ENCODE data around the gene FOSL2. TPM values are rescaled to one million over a fixed set of nuclear protein-coding genes. Genes with fewer than 3 reads are reported as not detected.

Gene FOSL2
- total RNA-seq, 1 donor from 2014 or later: 6.2 TPM

DNA sequence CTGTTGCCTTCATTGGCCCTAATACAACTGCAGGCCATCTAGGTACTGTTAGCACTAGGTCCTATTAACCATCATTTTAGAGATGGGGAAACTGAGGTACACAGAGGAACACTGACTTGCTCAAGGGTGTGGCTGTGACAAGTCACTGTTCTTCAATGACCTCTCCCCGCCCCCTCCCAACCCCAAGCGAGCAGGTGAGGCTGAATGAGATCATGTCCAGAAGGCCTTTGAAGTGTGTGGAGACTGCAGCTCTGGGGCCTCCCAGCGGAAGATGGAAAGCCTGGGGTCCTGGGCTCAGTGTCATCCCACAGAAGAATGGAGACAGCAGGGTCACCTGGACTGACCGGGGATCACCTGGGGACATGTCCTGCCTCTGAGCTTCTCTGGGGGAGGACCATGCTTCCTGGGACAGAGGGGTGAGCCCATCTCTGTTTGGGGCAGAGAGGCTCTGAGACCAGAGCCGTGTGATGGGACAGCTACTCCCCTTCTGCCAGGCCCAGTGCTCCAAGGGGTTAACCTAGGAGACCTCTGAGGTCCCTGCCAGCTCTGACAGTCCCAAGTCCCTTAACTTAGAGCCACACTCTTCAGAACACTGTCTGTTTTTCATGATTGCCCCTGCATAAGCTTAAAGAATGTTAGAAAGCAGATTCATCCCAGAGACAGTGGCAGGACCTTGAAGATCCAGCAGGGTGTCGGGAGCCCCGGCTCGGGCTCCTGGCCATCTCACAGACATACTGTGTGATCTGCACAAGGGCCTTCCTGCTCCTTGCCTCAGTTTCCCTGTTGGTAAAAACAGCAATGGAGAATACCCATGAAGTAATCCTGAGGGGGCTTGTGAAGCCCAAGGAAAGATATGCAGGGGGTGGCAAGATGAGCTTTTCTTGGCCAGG is 16.7 kb upstream of the FOSL2 start:
- DNase-seq: no peak

DNA sequence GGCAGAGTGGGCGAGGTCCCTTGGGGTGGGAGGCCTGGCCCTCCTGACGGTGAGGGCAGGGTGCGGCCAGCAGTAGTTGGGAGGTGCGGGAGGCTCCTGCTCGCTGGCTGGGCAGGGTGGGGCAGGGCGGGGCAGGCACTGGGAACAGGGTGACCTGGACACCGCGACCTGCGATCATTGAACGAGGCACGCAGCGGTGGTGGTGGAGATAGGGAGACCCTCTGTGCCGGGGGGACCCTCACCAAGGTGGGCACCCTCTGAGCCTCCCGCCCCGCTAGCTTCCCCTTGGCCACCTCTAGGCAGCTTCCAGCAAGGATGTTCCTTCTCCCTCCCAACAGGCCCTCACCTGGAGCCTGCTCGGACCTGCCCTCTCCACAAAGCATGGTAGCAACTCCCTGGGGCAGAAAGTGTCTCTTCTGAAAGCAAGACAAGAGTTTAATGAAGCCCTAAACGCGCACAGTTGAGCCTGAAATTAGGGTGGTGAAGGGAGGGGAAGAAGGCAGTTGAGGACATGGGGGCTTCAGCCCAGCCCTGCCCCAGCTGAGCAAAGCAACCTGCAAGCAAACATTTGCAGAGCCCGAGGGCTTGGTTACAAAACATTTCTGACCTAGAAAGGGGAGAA is 15.4 kb upstream of the FOSL2 start:
- DNase-seq: no peak

DNA sequence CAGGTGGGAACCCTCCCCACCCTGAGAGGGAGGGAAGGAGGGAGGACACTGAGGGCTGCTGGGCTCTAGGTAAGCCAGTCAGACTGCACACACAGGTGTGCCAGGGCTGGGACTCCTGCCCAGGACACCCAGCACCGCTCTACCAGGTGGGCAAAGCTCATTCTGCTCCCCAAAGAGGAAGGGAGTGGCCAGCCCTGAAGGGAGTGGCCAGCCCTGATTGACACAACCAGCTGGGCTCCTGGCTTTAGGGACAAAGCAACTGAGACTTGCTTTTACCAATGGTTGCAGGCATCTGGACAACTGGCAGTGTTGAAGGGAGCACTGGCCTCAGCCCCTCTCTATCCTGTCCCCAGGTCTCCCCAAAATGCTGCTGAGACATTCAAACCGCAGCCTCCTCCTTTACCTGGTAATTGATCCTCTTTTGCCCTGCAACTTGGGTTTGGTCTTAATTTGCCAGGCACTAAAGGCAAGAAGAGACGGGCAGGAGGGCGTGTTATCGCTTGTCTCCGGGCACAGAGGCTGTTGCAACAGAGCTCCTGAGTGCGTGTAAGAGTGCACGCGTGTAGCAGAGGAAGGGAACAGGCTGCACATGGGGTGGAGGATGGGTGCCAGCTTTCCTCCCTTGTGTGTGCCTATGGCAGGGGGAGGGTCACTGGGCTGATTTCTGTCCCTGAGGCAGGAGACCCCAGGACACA is 14.5 kb upstream of the FOSL2 start:
- no peak for DNase-seq

DNA sequence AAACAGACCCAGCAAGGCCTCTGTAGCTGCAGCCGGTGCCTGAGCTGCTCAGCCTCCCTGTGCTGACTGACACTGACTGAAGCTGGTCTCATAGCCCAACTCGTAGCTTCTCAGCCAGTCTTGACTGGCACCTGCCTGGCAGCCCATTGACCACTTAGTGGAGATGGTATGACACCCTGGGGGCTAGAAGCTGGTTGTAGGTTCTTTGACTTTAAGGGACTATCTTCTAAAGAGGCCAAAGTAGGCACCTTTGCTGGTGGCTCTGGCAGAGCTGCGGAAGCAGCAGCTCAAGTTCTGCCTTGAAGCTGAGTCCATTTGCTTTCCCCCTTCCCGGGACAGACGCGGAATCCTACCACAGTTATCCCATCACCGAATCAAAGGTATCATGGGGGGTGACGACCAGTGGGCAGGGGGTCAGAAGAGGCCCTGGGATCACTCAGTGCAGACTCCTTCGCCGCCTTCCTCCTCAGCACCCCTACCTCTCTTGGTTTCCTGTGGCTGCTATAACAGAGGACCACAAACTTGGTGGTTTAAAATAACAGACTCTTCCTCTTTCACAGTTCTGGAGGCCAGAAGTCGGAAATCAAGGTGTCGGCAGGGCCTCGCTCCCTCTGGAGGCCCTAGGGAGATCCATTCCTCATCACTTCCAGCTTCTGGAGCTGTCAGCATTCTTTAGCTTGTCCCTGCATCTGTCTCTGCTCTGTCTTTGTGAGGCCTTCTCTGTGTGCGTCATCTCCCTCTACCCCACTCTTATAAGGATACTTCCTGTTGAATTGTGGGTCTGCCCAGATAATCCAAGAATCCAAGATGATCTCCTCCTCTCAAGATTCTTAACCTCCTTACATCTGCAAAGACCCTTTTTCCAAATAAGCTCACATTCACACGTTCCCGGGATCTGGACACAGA is 13.7 kb upstream of the FOSL2 start:
- no peak for DNase-seq

DNA sequence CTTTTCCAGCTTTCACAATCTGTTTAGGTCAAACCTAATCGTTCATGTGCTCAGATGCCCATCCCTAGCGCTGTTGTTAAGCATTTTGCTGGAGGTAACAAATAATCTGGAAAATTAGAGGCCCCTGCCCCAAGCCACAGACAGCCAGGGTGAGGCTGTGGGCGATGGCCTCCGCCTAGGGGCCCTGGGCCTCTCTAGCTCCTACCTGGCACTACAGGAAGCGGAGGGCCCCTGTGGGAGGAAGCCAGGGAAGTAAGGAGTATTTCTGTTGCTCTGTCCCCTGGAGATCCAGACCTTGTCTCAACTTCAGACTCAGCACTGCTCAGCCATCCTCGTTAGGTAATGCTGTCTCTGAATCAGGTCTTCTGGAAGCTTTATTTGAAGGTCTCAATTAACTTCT is 12.4 kb upstream of the FOSL2 start:
- DNase-seq: no peak

DNA sequence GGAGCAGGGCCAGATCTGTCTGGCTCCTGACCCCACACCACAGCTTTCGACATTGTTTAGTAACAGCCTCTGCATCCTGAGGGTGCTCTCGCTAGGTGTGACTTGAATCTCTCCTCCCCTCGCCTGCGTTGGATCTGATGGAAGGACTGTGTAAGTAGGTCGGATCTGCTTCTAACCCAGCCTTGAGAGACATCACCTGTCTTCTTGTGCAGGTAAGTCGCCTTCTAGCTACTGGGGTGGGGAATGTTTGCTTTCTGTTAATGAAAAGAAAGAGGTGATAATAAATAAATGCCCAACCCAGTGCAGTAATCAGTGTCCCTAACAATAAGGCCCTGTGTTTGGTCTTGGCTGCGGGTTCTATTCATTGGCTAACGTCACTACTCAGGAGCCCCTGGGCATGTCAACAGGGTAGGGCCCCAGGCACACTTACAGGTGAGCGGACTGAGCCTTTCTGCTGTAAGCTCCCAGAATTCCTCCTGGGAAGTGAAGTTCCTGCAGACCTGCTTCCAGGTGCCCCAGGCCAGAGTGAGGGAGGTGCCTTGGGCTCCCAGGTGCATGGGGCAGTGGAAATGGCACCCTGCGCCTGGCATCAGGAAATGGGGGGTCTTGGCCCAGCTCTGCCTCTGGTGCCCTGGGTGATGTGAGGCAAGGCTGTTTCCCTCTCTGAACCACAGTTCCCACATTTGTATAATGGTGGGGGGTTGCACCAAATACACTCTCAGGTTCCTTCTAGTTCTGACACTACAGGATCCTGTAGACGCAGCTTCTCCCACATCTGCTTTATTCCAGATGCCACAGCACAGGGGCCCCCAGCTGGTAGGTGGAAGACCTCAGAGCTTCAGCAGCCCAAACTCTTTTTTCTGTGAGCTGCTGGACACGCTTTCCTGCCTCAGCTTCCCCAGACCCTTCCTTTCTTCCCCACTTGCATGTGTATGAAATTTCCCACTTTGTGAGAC is 11.2 kb upstream of the FOSL2 start:
- no peak for DNase-seq

DNA sequence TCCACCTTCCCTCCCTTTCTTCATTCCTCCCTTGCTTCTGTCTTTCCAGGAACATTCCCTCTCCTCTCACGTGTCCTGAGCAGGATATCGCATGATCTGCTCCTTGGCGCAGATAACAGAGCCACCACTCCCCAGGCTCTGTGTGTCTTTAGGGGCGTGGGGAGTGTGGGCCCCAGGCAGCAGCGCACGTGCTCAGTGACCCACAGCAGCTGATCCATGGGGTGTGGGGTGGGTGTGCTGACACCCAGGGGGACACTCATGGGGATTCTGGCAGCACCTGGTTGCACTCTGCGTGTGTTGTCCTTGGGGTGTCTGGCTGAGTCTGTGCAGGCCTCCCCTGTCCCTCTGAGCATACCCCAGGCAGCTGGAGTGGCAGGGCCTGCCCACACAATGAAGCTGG is 9.9 kb upstream of the FOSL2 start:
- no peak for DNase-seq

DNA sequence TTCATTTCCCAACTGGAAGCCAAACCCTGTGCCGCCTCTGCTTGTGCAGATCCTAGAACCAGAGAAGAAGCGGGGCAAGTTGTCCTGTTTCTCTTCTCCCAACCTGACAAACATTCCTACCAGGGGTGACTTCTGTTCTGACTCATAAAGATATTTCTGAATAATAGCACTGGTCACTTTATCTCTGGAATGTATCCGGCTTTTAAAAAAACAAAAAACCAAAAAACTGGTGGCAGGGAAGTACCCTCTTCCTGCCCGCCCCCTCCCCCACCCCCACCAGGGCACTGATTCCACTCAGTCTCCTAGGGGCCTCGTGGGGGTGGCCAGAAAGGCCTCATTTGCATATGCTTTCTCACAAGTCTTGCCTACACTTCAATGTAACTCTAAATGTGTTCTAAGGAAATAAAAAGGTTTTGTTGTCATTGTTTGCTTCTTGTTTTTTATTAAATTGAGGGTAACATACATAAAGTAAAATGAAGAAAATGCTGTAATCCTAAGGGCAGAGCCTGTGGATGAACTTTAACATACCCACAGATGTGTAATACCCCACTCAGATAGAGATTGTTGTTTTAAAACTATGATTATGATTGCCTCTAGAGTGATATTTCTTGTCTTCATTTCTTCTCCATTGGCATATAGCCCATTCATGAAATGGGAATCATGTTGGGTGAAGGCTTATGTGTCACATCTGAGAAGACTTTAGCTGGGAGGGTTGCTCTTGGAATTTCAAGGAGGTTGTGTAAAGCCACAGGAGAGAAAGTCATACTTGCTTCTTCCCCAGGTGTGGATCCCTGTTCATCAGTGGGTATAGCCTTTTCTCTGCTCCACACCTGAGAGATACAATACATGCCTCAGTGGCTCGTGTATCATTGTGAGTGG is 5.3 kb upstream of the FOSL2 start:
- DNase-seq: no peak

DNA sequence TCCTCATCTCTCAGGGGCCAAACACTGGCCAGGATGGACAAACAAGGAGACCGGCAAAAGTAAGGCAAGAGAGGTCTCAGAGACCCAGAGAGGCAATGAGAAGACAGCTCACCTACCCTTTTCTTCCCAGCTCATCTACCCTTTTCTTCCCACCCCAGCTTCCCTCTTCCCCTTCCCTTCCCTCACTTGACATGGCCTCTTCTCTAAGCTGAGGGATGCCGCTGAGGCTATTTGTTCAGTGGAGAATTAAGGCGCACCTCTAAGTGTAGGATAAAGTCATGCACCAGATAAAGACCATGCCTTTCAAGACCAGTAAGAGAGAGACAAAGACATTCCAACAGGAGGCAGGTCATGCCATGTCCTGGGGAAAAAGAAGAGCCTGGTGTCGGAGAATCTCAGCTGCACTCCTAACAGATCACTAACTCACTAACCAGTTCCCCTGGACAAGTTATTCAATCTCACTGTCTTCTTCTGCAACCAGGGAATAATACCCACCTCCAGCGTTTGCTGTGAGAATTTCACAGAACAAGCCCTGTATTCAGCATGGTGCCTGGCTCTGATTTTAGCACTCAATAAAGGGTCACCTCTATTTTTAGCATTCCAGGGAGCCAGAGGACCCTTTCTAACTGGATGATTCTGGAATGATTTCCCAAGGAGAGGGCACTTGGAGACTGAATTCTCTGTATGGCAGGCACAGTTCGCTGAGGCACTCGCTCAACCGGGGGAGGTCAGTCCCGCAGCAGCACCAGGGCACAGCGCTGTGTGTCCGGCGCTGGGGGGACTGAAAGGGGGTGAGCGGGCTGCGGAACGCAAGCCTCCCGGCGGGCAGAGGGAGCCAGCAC is 3.0 kb upstream of the FOSL2 start:
- DNase-seq: no peak

DNA sequence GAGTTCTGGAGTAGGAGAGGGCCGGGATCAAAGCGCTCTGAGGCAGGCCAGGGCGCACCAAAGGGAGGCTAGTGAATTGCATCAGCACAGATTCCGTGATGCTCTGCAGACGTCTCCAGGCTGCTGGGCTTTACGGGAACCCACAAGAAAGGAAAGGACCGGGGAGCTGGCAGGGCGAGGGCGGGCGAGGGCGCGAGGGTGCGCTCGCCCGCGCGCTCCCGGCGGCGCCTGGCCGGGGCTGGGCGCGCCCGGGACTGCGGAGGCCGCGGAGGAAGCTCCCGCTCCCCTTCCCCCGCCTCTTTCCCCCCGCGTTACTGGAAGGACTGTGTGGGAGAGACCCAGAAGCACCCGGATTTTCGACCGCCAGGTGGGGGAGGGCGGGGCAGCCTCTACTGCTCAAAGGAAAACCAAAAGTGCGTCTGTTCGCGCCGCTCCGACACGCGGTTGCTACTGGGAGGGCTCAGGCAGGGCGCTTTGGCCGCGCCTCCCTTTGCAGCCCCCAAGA is 2.4 kb upstream of the FOSL2 start:
- DNase-seq: peak; percentile 84

DNA sequence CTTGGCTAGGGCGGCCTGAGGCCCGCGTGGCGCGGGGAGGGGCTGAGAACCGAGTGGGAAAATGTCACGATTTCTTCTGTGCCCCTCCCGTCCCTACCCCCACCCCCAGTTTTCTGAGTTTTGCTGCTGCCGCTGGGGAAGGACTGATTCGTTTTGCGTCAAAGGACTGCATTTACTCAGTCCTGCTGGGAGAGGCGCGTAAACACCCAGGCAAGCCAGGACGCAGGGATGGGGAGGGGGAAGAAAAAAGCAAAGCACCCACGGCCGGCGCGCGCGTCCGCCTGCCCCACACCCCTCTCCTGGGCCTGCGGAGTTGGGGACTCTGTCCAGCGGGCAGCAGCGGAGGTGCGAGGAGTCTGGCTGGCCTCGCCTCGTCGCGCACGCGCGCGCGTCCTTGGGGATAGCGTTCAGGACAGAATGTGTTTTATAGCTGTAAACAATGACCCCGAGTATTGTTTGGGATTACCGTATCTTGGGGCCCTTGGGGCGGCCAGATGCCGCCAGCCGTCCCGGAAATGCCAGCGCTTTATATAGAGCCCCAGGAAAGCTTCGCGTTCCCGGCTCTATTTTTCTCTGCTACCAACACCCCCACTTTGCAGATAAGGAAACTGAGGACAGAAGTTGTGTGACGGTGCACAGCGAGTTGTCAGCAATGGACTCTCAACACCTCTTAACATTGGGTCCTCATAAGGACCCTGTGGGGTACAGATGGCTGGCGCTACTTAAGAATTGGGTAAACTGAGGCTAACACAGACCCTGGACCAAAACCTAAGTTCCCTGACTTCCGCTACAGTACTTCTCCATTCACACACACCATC is 1.7 kb upstream of the FOSL2 start:
- peak; percentile 81 for DNase-seq

DNA sequence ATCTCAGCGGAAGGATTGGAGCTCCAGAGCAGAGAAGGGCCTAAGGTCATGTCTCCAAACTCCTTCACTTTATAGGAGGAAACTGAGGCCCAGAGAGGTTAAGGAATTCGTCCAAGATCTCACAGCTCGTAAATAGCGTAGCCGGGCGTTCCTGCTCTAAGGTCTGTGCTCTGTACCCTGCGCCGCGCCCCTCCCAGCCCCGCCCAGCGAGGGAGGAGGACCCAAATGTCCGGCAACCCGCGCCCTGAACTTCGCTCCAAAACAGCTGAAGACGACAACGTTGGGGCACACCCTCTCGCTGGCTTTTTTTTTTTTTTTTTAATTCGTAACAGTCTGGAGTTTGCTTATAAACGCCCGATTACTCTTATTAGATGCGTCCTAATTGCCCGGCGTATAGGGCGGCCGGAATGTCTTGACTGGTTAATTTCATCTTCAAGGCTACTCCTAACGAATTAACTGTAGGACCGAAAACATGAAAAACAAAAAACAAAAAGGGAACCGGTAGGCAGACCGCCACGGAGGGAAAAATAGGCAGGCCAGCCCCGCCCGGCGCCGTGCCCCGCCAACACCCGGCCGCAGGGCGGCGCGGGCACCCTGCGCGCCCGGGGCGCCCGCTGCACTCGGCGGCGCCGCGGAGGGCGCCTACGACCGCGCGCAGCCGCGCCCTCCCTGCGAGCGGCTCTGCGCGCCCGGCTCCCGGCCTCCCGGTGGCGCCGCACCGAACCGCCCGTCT is 928 bp upstream of the FOSL2 start:
- no peak for DNase-seq

DNA sequence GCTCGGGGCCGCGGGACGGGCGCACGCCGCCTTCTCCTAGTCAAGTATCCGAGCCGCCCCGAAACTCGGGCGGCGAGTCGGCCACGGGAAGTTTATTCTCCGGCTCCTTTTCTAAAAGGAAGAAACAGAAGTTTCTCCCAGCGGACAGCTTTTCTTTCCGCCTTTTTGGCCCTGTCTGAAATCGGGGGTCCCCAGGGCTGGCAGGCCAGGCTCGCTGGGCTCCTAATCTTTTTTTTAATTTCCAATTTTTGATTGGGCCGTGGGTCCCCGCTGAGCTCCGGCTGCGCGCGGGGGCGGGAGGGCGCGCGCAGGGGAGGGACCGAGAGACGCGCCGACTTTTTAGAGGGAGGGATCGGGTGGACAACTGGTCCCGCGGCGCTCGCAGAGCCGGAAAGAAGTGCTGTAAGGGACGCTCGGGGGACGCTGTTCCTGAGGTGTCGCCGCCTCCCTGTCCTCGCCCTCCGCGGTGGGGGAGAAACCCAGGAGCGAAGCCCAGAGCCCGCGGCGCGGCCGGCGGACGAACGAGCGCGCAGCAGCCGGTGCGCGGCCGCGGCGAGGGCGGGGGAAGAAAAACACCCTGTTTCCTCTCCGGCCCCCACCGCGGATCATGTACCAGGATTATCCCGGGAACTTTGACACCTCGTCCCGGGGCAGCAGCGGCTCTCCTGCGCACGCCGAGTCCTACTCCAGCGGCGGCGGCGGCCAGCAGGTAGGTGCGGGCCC is 617 bp downstream of the FOSL2 start:
- DNase-seq: no peak

DNA sequence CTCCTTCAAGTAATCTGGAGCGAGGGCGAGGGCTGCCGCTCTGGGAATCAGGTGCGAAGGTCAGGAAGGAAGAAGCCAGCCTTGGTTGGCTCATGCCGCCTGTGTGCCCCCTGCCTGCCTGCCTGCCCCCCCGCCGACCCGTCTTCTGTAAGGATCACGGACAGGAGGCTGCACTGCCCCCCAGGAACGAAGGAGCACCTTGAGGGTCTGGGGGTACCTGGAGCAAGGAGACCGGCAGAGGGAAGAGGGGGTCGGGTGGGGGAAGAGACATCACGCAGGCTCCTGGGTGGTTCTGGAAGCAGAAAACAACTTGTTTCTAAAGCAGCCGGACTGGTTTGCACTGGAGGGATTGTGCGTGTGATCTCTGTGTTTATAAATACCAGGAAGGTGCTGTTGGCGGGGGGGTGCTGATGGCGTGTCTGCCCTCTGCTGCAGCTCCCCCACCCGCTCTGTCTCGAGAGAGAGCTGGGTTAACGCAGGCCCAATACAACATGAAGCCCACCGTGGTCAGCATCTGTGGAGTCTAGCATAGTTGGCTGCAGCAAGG is 1.7 kb downstream of the FOSL2 start:
- DNase-seq: no peak

DNA sequence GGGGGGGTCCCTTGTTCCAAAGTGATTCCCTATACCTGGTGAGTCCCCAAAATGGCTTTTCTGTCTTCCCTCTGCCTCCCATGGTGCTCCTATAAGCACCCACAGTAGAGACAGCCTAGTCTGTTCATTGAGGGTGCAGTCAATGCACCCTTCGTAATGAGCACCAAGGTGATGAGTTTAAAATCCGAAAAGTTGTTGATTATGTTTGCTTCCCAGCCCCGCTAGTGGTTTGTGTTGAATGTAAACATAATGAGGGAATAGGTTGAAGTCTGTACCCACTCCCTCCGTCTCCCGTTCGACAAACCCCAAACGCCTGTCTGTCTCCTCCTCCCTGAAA is 2.3 kb downstream of the FOSL2 start:
- DNase-seq: no peak

DNA sequence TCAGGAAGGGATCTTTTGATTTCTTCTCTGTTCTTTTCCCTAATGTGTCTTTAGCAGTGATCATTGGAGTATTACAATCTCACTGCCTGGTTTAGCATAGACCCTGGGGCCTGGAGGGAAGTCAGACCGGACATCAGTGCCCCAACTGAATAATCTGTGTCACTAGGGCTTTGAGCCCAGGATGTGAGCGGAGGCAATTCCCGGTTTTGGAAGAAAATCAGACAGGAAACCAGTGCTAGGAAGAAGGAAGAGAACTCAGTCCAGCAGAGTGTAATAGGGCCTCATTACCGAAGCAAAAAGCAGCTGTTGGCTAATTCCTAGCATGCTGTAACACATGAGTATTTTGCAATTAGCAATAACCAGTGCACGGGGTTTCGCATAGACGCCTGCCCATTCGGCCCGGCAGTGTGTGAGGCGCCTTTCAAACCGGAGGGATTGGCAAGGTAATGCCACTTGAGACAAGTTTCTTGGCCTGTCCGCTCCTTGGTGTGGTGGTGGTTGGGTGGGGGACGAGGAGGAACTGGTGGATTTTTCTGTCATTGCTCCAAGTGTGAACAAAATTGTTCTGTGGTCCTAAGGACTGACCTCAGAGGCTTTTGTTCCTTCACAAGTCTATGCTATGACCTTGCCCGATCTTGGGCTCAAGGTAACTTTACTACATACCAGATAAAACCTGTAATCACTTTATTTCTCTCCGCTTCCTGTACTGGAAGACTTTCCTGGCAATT is 2.8 kb downstream of the FOSL2 start:
- DNase-seq: no peak
